Epithelial cell of prostate (primary cell): ENCODE data around the gene CSNK1D.
"Not testable (repeated sequence)": the region's sequence is repeated elsewhere in the genome, so short reads cannot be mapped to it uniquely, and the experiment has no call there.

Source experiments
- DNase-seq: peaks from one replicate; pipeline ENCODE4 v3.0.0-alpha.2; 2011; ENCODE audit warnings: low read depth, low spot score
- H3K27ac ChIP-seq: fragments of 450-650 bp; 2 replicates; pipeline ENCODE4 v1.5.1; 2017; ENCODE audit warnings: mild to moderate bottlenecking

CSNK1D gene

GRCh38 chr17:82218349-82219075, 55.0 kb downstream of the CSNK1D start:
- H3K27ac ChIP-seq, result no peak overlapping the region

GRCh38 chr17:82217530-82218204, 55.8 kb downstream of the CSNK1D start:
- peak overlapping the region; percentile 95 for H3K27ac ChIP-seq
- no peak for DNase-seq

More at GRCh38 chr17:82218349-82219075, 55.0 kb downstream of the CSNK1D start:
- no peak for DNase-seq

DNA sequence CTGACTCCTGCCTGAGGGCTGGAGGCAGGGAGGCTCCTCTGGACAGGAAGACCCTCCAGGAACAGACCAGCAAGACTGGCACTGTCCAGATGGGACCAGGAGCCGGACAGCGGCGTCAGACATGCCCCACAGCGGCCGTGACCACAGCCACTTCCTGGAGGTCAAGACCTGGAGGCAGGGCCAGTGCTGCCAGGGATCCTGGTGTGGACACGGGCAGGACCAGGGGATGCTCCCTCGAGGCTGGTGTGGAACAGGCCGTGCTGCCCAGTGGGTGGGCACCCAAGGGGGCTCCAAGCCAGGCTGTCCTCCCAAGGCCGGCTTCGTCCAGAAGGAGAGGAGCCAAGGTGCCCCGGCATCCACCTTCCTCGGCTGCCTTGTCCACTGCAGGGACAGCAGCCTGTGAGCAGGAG, 56.4 kb downstream of the CSNK1D start:
- H3K27ac ChIP-seq, result peak overlapping the region; percentile 95
- DNase-seq, result no peak

- no peak for DNase-seq
- peak overlapping the region; percentile 95 for H3K27ac ChIP-seq
Measured at GRCh38 chr17:82216301-82217119, 57.0 kb downstream of the CSNK1D start.

GRCh38 chr17:82215972-82216300, 57.6 kb downstream of the CSNK1D start:
- H3K27ac ChIP-seq, result peak overlapping the region; percentile 95

DNA sequence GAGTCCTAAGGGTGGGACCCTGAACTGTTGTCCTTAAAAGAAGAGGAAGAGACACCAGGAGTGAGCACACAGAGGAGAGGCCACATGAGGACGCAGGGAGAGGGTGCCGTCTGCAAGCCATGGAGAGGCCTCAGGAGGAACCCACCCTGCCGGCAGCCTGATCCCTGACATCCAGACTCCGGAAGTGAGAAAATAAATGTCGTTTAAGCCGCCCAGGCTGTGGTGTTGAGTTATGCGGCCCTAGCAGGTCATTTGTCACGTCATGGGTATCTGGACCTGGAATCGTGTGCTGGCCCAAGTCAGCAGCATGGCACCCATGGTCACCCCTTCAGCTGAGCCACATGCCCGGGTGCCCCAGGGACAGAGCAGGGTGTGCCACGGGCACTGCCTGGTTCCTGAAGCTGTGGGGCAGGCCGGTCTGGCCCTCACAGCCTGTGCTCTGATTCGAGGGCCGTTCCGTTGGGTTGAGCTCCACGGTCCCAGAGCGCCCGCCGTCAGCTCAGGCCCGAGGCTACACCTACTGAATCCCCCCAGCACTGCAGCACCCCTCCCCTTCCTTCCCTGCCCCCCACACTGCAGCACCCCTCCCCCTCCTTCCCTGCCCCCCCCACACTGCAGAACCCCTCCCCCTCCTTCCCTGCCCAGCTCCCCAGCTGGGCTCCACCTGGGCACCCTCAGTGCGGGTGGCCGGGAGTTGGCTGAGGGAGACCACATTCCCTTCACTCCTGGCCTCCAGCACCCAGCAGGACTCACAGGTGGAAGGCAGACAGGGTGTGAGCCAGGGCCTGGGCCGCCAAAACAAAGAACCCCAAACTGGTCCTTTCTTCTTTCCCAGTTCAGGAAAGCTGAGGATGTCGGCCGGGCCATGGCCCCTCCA, 58.2 kb downstream of the CSNK1D start:
- DNase-seq, result no peak
- H3K27ac ChIP-seq, result peak overlapping the region; percentile 95

More at GRCh38 chr17:82215972-82216300, 57.6 kb downstream of the CSNK1D start:
- no peak for DNase-seq

DNA sequence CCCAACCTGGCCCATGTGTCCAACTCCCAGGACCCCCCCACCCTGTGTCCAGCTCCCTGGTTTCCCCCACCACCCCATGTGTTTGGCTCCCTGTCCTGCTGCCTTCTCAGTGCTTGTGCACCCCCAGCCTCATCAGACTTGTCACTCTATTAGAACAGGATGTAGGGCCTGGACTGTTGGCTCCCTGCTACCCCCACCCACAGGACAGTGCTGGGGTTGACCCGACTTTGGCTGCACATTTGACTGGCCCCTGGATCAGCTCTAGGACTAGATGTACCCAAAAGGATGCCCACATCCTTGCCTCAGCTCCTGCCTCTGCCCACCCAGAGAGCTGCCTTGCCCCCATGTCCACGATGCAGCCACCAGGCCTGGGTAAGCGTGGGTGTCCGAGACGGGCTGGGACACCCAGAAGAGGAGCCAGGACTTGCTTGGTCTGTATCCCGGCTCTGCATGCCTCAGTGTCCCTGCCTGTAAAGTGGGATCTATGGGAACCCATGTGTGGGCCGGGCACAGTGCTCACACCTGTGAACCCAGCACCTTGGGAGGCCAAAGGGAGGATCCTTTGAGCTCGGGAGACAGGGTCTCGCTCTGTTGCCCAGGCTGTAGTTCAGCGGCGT, 59.4 kb downstream of the CSNK1D start:
- no peak overlapping the region for H3K27ac ChIP-seq
- no peak for DNase-seq

- no peak for DNase-seq
Measured at GRCh38 chr17:82213251-82214011, 60.1 kb downstream of the CSNK1D start.

DNA sequence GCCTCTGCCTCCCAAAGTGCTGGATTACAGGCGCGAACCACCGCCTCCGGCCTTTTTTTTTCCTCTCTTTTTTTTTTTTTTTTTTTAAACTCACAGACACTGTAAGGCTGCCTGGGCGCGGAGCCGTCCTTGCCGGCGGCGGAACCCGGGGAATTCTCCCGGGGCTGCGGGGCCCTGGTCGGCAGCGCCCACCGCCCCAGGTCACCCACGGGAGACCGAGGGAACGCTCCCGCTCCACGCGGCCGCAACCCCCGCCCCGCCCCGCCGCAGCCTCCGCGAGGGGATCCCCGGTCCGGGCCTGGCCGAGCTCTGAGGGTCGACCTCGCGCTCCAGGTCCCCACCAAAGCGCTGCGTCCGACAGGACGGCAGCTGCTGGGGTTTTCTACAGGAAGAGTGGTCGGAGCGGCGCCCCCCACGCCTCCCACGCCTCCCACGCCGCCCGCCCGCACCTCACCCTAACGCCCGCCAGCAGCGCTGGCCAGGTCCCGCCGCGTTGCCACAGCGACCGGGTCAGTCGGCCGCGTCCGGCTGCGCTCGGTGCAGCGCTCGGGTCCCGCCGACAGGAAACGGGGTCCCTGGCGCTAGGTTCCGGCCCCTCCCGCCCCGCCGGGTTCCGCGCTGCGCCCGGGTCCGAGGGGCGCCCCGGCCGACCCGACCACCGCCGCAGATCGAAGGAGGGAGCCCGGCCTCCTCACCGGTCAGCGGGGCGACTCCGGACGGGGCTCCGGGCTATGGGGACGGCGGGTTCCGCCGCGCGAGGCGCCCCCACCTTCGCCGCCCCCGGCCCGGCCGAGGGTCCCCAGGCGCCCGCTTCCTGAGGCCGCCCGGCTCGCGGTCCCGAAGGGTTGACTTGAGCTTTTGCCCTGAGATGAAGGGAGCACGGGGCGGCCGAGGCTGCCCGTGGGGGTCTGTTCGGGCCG, 60.9 kb downstream of the CSNK1D start, which contains the start of gene CCDC57:
TSS of gene CCDC57 (minus strand) at position 512 of the 920 bp plus-strand sequence. CDS start 10,898 bp downstream, outside the sequence.
- DNase-seq, result no peak
- H3K27ac ChIP-seq, result peak within 1 kb of the TSS; percentile 67

More at GRCh38 chr17:82213251-82214011, 60.1 kb downstream of the CSNK1D start:
- H3K27ac ChIP-seq, result peak overlapping the region; percentile 67

DNA sequence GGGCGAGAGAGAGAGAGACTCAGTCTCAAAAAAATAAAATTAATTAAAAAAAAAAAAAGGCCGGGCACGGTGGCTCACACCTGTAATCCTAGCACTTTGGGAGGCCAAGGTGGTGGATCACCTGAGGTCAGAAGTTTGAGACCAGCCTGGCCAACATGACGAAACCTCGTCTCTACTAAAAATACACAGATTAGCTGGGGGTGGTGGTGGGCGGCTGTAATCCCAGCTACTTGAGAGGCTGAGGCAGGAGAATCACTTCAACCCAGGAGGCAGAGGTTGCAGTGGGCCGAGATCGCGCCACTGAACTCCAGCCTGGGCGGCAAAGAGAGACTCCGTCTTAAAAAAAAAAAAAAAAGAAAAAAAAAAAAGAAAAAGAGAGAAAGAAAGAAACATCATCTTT, 62.8 kb downstream of the CSNK1D start:
- H3K27ac ChIP-seq, DNase-seq: not testable (repeated sequence)

DNA sequence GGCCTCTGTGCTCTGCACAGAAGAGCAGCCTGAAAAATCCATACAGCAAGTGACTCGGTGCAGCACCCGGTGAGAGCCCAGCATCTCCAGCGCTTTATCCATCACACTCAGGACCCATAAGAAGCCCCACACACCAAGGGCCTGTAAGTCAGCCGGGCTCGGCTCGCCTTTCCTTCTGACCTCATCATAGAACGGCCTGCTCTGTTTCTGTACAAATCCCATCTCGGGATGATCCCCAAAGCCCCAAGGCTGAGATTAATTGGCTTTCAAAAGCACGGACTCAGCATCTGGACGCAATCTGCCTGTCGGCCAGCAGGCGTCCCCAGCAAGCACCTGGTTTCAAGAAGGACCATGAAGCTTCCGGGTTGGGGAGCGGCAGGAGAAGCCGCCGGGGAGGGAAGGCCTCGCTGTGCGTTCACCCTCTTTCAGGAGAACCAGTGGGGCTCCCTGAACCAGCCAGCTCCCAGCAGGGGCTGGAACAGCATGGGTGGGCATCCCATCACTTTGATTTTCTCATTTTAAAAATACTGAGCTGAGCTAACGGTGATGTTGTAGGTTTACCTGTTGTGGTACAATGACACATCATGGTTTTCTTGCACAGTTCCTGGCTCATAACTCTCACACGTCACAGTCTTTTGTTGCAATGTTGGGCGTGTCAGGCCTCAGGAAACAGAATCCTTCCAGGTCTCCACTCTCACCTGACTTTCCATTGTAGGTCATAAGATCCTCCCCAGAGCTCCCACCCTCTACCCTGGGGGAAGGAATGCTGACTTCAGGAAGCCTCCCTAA, 67.6 kb downstream of the CSNK1D start:
- H3K27ac ChIP-seq, result peak overlapping the region; percentile 88
- DNase-seq, result peak; percentile 92

DNA sequence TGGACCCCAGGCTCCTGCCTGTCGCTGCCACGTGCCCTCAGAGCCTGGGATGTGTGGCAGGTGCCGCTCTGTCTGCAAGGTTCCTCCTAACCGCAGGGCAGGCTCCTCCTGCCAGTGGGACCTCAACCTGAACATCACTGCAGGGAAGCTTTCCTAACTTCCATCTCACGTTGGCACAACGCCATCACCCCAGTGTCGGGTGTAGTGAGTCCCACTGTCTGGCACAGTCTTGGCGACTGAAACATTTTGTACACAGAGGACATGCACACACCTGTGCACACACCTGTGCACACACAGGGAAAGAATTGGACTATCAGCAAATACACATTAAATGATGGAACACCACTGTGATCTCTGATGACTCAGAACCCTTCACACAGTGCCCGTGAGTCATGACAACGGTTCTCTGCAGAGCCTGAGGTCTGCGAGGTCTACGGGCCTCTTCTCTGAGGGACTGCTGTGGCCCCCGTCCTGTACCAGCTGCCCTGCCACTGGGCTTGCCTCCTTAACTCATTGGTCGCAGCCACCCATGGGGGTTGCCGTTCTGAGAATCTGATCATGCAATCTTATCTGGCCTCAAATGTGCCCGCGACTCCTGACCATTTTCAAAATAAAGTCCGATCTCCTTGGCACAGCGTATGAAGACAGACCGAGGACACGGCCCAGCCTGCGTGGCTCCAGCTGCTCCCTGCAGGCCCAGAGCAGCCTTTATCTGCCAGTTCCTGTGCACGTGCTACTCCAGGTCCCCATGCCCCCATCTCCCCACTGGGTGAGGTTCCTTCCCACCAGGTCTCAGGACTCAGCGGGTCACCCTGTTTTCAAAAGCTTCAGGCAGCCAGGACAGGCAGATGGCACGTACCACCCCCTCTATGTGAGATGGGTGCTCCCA, 68.4 kb downstream of the CSNK1D start:
- peak overlapping the region; percentile 88 for H3K27ac ChIP-seq
- DNase-seq, result peak; percentile 46

DNA sequence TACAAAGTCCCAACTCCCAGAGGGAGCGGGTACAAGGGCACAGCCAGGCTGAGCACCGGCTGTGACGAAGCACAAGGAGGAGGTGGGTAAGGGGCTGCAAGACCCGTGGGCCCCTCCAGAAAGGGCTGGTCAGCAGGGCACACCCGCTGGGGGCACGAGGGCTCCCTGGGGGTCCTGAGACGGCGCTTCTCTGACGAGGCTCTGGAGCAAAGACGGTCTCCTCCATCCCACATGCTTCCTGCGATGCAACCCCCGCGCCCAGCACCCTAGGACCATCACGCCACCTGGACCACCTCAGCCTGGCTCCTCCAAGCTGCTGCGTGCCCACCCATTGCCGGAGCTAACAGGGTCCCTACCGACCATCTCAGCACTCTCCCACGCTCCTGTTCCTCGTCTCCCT, 69.6 kb downstream of the CSNK1D start:
- DNase-seq, result no peak
- no peak overlapping the region for H3K27ac ChIP-seq

DNA sequence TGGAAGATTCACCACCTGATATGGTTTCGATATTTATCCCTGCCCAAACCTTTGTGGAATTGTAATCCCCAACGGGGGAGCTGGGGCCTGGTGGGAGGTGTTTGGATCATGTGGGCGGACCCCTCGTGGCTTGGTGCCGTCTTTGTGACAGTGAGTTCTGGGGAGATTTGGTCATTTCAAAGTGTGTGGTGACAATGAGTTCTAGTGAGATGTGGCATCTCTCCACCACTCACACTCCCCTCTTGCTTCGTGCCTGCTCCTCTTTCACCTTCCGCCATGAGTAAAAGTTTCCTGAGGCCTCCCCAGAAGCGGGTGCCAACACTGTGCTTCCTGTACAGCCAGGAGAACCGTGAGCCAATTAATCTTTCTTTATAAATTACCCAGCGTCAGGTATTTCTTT, 70.5 kb downstream of the CSNK1D start:
- no peak for DNase-seq
- no peak overlapping the region for H3K27ac ChIP-seq

DNA sequence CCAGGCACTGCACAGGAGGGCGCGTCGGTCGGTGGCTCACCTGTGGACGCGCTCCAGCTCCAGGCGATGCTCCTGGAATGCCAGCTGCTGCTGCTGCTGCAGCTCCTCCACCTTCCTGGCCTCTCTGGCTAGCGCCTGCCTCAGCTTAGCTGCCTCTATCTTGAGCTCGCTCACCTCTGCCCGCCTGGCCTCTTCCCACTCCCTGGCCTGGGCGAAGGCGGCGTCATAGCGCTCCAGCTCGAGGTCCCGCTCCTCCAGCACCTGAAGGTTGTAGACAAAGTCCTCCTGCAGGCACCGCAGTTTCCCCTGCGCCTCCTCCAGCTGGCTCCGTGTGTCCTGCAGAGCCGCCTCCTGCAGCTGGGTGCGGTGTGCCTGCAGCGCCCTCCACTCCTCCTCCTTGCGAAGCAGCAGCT, 72.0 kb downstream of the CSNK1D start:
- DNase-seq, result no peak
- H3K27ac ChIP-seq, result no peak overlapping the region
